Smooth muscle cell (in vitro differentiated cells): ENCODE measurements around the gene GPNMB. TPM values are rescaled to one million over a fixed set of nuclear protein-coding genes. Genes with fewer than 3 reads are reported as not detected.

Source experiments
- DNase-seq: peaks from one replicate; lab custom pipeline; 2025; ENCODE audit not compliant: unreplicated experiment; lab: John Stamatoyannopoulos, UW
- H2AFZ ChIP-seq: fragments of 200-600 bp; sonication (generic); 2 replicates; pipeline ENCODE4 v1.6.0; 2016; ENCODE audit warnings: antibody characterized with exemption, low read depth, mild to moderate bottlenecking
- H3F3A ChIP-seq: fragments of 200-600 bp; sonication (generic); 2 replicates; pipeline ENCODE4 v1.6.0; 2017; ENCODE audit warnings: antibody characterized with exemption, low read depth
- H3K27ac ChIP-seq: fragments of 200-600 bp; sonication (generic); 2 replicates; pipeline ENCODE4 v1.5.1; 2016; ENCODE audit warnings: low read depth, mild to moderate bottlenecking
- H3K27me3 ChIP-seq: fragments of 200-600 bp; sonication (generic); 2 replicates; pipeline ENCODE4 v1.6.1; 2016; ENCODE audit warnings: low read depth, mild to moderate bottlenecking
- H3K36me3 ChIP-seq: fragments of 200-600 bp; sonication (generic); 2 replicates; pipeline ENCODE4 v1.5.1; 2016; ENCODE audit warnings: low read depth
- H3K4me1 ChIP-seq: fragments of 200-600 bp; sonication (generic); 2 replicates; pipeline ENCODE4 v1.5.1; 2016; ENCODE audit warnings: low read depth
- H3K4me2 ChIP-seq: fragments of 200-600 bp; sonication (generic); 2 replicates; pipeline ENCODE4 v1.6.0; 2016; ENCODE audit warnings: mild to moderate bottlenecking
- H3K4me3 ChIP-seq: fragments of 200-600 bp; sonication (generic); 2 replicates; pipeline ENCODE4 v1.5.1; 2016; ENCODE audit warnings: mild to moderate bottlenecking
- H3K79me2 ChIP-seq: fragments of 200-600 bp; sonication (generic); 2 replicates; pipeline ENCODE4 v1.6.0; 2016; ENCODE audit warnings: low read depth, mild to moderate bottlenecking
- H3K9ac ChIP-seq: fragments of 200-600 bp; sonication (generic); 2 replicates; pipeline ENCODE4 v1.6.0; 2016; ENCODE audit warnings: low read depth
- H3K9me3 ChIP-seq: fragments of 200-600 bp; sonication (generic); replicated peaks from 2 replicates; pipeline ENCODE4 v1.5.1; 2016; ENCODE audit warnings: low read depth
- H4K20me1 ChIP-seq: fragments of 200-600 bp; sonication (generic); 2 replicates; pipeline ENCODE4 v1.6.0; 2016; ENCODE audit warnings: low read depth
- CTCF ChIP-seq: fragments of 200-600 bp; sonication (generic); IDR thresholded peaks from 2 replicates; pipeline ENCODE4 v1.5.1; 2017; ENCODE audit warnings: borderline replicate concordance, mild to moderate bottlenecking, antibody characterized with exemption; ENCODE audit not compliant: insufficient read depth, poor library complexity, severe bottlenecking
- WGBS: methylation state at CpG from one replicate; pipeline ENCODE4 v1.1.7; 2016; ENCODE audit warnings: low lambda C conversion rate; 5-methylcytosine and 5-hydroxymethylcytosine counted together
- polyA plus RNA-seq: library from polyadenylated mRNA; unstranded; fragments of >200 nt; fragmentation: Nextera tagmentation; extraction: Ambion mirVana; gene quantifications from 2 replicates; pipeline ENCODE4 v1.2.1, GENCODE V29; 2016
- total RNA-seq: library from RNA; depleted of rRNA; stranded (reverse); fragments of >200 nt; gene quantifications from 2 replicates; pipeline ENCODE4 v1.2.3, GENCODE V29; 2014

GPNMB gene
- total and polyA plus RNA-seq, 2 experiments from 2014 or later: 13.6 to 26.1 TPM

DNA sequence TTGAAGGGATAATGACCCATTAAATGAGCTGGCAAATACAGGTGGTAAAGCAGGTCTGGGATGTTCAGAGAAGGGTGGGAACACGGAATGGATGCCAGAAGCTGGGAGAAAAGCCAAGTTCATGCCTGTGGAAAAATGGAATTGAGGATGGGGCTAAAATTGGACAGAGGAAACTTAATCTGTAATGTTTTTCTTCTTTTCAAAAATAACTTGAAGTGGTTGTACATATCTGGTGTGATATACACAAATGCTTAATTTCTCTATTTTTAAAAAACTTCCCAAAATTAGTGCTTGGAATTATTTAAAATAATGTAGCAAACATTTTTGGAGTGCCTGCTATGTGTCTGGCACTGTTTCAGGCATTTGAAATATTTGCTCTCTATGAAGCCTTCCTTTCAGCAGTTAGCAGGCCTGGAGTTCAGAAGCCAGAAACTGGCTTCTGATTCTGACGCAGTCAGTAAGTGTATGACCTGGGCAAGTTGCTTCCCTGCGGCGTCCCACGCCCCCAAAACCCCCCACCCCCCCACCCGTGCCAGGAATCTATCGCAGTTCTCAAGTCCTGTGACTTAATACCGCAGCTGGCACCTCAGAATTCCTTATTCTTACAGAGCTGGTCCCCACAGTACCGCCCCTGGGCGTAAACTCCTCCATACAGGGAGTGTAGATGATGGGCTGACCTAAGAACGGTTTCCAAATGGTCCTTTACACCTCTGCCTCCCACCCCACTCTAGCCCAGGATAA, 51.7 kb downstream of the GPNMB start:
- H3F3A ChIP-seq: peaks cover 5% of the 10 kb centered on the region
- H3K4me2 ChIP-seq: peak overlapping the region; percentile 99
- peak overlapping the region; percentile 94 for H3K9ac ChIP-seq
- no peaks in the 10 kb centered on the region for H3K27me3 ChIP-seq
- H3K36me3 ChIP-seq: no peaks in the 10 kb centered on the region
- H2AFZ ChIP-seq: peak overlapping the region; percentile 100
- no peak for DNase-seq
- H3K27ac ChIP-seq: peak overlapping the region; percentile 83
- TF ChIP-seq CTCF: no peak
- WGBS: 86% methylated on average over 11 of the region's 11 CpGs
- no peaks in the 10 kb centered on the region for H3K9me3 ChIP-seq
- H3K4me3 ChIP-seq: peak overlapping the region; percentile 99
- H3K79me2 ChIP-seq: peaks cover 42% of the 10 kb centered on the region
- H4K20me1 ChIP-seq: peaks cover 3% of the 10 kb centered on the region
- peaks cover 12% of the 10 kb centered on the region for H3K4me1 ChIP-seq

- Histone ChIP-seq H3K27me3 (no peaks in the 10 kb centered on the region), H3K36me3 (no peaks in the 10 kb centered on the region), H4K20me1 (peaks cover 7% of the 10 kb centered on the region), H3K79me2 (peaks cover 50% of the 10 kb centered on the region), H3F3A (peaks cover 5% of the 10 kb centered on the region), H3K9ac (peak within 1 kb of the TSS; percentile 94), H3K4me3 (peak within 1 kb of the TSS; percentile 99), H3K4me2 (peak within 1 kb of the TSS; percentile 99), H3K27ac (peak within 1 kb of the TSS; percentile 83), H3K9me3 (no peaks in the 10 kb centered on the region), H3K4me1 (peaks cover 12% of the 10 kb centered on the region), H2AFZ (peak within 1 kb of the TSS; percentile 100)
- TF ChIP-seq CTCF: no peak
- WGBS: 4% methylated on average over 59 of the region's 59 CpGs
- peak; percentile 74 for DNase-seq
Measured at GRCh38 chr7:23298885-23299769, 52.6 kb downstream of the GPNMB start, which contains the start of gene MALSU1. TSS of gene MALSU1 (plus strand) at chr7:23299339. CDS start at chr7:23299353, 14 bp downstream.

- DNase-seq: no peak
- Histone ChIP-seq H4K20me1 (peaks cover 7% of the 10 kb centered on the region), H3K4me2 (peak overlapping the region; percentile 99), H3K27me3 (no peaks in the 10 kb centered on the region), H2AFZ (peak overlapping the region; percentile 100), H3K4me1 (peaks cover 12% of the 10 kb centered on the region), H3K4me3 (peak overlapping the region; percentile 99), H3K79me2 (peaks cover 57% of the 10 kb centered on the region), H3K9ac (peak overlapping the region; percentile 94), H3K36me3 (no peaks in the 10 kb centered on the region), H3F3A (peaks cover 5% of the 10 kb centered on the region), H3K27ac (peak overlapping the region; percentile 83), H3K9me3 (no peaks in the 10 kb centered on the region)
- no peak for TF ChIP-seq CTCF
- WGBS: 20% methylated on average over 12 of the region's 12 CpGs
Measured at GRCh38 chr7:23299770-23300300, 53.3 kb downstream of the GPNMB start.
